GM23338 (cell line): Measurements from ENCODE around the gene SEMA7A. TPM values are rescaled to one million over a fixed set of nuclear protein-coding genes. Genes with fewer than 3 reads are reported as not detected.
A peak's percentile ranks its signal among the peaks of the same experiment; 100 is the strongest.

Experiments used
- ATAC-seq: fragments of 200-7000 bp; cut with Tn5 transposase; 3 replicates; pipeline ENCODE4 v1.9.1; 2020
- DNase-seq: peaks from one replicate; pipeline ENCODE4 v3.0.0-alpha.2; 2015; ENCODE audit warnings: low spot score
- H2AFZ ChIP-seq: fragments of 200-600 bp; sonication (generic); 2 replicates; pipeline ENCODE4 v1.8.0; 2016; ENCODE audit warnings: antibody characterized with exemption, mild to moderate bottlenecking, moderate library complexity
- H3F3A ChIP-seq: fragments of 200-600 bp; sonication (generic); replicated peaks from 2 replicates; pipeline ENCODE4 v1.8.0; 2017; ENCODE audit warnings: antibody characterized with exemption, mixed run types, low read depth
- H3K27ac ChIP-seq: fragments of 200-600 bp; sonication (generic); 2 replicates; pipeline ENCODE4 v1.6.1; 2016; ENCODE audit warnings: low read depth
- H3K27me3 ChIP-seq: fragments of 200-600 bp; sonication (generic); 2 replicates; pipeline ENCODE4 v1.8.0; 2016; ENCODE audit warnings: mild to moderate bottlenecking, mixed run types, moderate library complexity; ENCODE audit not compliant: insufficient read depth
- H3K36me3 ChIP-seq: fragments of 200-600 bp; sonication (generic); 2 replicates; pipeline ENCODE4 v1.8.0; 2016; ENCODE audit warnings: mild to moderate bottlenecking; ENCODE audit not compliant: insufficient read depth
- H3K4me1 ChIP-seq: fragments of 200-600 bp; sonication (generic); 2 replicates; pipeline ENCODE4 v1.8.0; 2016; ENCODE audit warnings: mild to moderate bottlenecking, moderate library complexity; ENCODE audit not compliant: insufficient read depth
- H3K4me2 ChIP-seq: fragments of 200-600 bp; sonication (generic); 2 replicates; pipeline ENCODE4 v1.7.1; 2017; ENCODE audit warnings: mixed run types
- H3K4me3 ChIP-seq: fragments of 200-600 bp; sonication (generic); 2 replicates; pipeline ENCODE4 v1.6.1; 2016; ENCODE audit warnings: mixed run types
- H3K79me2 ChIP-seq: fragments of 200-600 bp; sonication (generic); replicated peaks from 2 replicates; pipeline ENCODE4 v1.8.0; 2017; ENCODE audit warnings: mild to moderate bottlenecking; ENCODE audit not compliant: insufficient read depth
- H3K9me2 ChIP-seq: fragments of 200-600 bp; sonication (generic); 2 replicates; pipeline ENCODE4 v1.8.0; 2017; ENCODE audit not compliant: insufficient read depth
- H4K20me1 ChIP-seq: fragments of 200-600 bp; sonication (generic); replicated peaks from 2 replicates; pipeline ENCODE4 v1.8.0; 2017; ENCODE audit warnings: mild to moderate bottlenecking; ENCODE audit not compliant: insufficient read depth
- H3K27ac Mint-ChIP-seq: 2 replicates; pipeline ENCODE4 v1.8.0; 2020; ENCODE audit warnings: inconsistent platforms, mild to moderate bottlenecking, moderate library complexity, mixed read lengths
- H3K27me3 Mint-ChIP-seq: 3 replicates; pipeline ENCODE4 v1.8.0; 2022; ENCODE audit warnings: low read depth, mild to moderate bottlenecking, moderate library complexity, mixed read lengths, inconsistent platforms; ENCODE audit not compliant: insufficient read depth, poor library complexity
- H3K36me3 Mint-ChIP-seq: 3 replicates; pipeline ENCODE4 v1.8.0; 2021; ENCODE audit warnings: low read depth, mild to moderate bottlenecking, inconsistent platforms, moderate library complexity, mixed read lengths
- H3K4me1 Mint-ChIP-seq: 3 replicates; pipeline ENCODE4 v1.8.0; 2020; ENCODE audit warnings: mild to moderate bottlenecking, inconsistent platforms, mixed read lengths
- H3K4me3 Mint-ChIP-seq: 3 replicates; pipeline ENCODE4 v1.8.0; 2021; ENCODE audit warnings: moderate library complexity, mild to moderate bottlenecking, inconsistent platforms, mixed read lengths
- H3K9me3 Mint-ChIP-seq: 3 replicates; pipeline ENCODE4 v1.8.0; 2020; ENCODE audit warnings: moderate library complexity, mild to moderate bottlenecking, inconsistent platforms, mixed read lengths
- EZH2 ChIP-seq: fragments of 200-600 bp; sonication (generic); IDR thresholded peaks from one replicate; pipeline ENCODE4 v1.8.0; 2017; ENCODE audit warnings: antibody characterized with exemption, mild to moderate bottlenecking, low read depth; ENCODE audit not compliant: unreplicated experiment
- EZH2phosphoT487 ChIP-seq: fragments of 200-600 bp; sonication (generic); IDR thresholded peaks from one replicate; pipeline ENCODE4 v1.8.1; 2018; ENCODE audit warnings: antibody characterized with exemption; ENCODE audit not compliant: unreplicated experiment
- JUNB ChIP-seq: IDR thresholded peaks from one replicate; pipeline ENCODE4 v1.6.1; 2016; ENCODE audit warnings: antibody characterized with exemption; ENCODE audit not compliant: unreplicated experiment
- NANOG ChIP-seq: IDR thresholded peaks from 2 replicates; pipeline ENCODE4 v1.6.1; 2016; ENCODE audit warnings: antibody characterized with exemption, borderline replicate concordance
- POLR2AphosphoS5 ChIP-seq: IDR thresholded peaks from 2 replicates; pipeline ENCODE4 v1.6.1; 2016; ENCODE audit warnings: antibody characterized with exemption, low read depth
- STAT1 ChIP-seq: IDR thresholded peaks from one replicate; pipeline ENCODE4 v1.6.1; 2016; ENCODE audit warnings: antibody characterized with exemption; ENCODE audit not compliant: unreplicated experiment
- ZNF114 ChIP-seq: fragments of 250-450 bp; sonication (Bioruptor Pico); IDR thresholded peaks from 2 replicates; pipeline ENCODE4 v1.5.0; 2020; ENCODE audit warnings: mild to moderate bottlenecking, moderate library complexity
- ZNF331 ChIP-seq: fragments of 250-450 bp; sonication (Bioruptor Pico); IDR thresholded peaks from 2 replicates; pipeline ENCODE4 v1.5.0; 2020; ENCODE audit warnings: low read depth, mild to moderate bottlenecking, moderate library complexity
- polyA plus RNA-seq: library from polyadenylated mRNA; unstranded; fragments of >200 nt; fragmentation: Nextera tagmentation; extraction: Ambion mirVana; gene quantifications from 2 replicates; pipeline ENCODE4 v1.2.1, GENCODE V29; 2016
- total RNA-seq: library from RNA; depleted of rRNA; stranded (reverse); fragments of >200 nt; shearing (Covaris generic); gene quantifications from 2 replicates; pipeline ENCODE4 v1.2.3, GENCODE V29; 2014
- TF ChIP-seq, protein P1 (sequence below), 2 experiments: fragments of 200-600 bp in 1 of 2; sonication (generic) in 1 of 2; conservative IDR thresholded peaks; 2 replicates each; pipeline versions ENCODE4 v1.5.1 to v1.6.1; 2016 to 2017; ENCODE audit warnings: antibody characterized with exemption in 2 of 2, low read depth in 2 of 2, mild to moderate bottlenecking in 2 of 2, moderate library complexity in 1 of 2
- TF ChIP-seq, protein P2 (sequence below): IDR thresholded peaks from 2 replicates; pipeline ENCODE4 v1.6.1; 2016; ENCODE audit warnings: antibody characterized with exemption
- TF ChIP-seq, protein P3 (sequence below): fragments of 250-450 bp; sonication (Bioruptor Pico); IDR thresholded peaks from 2 replicates; pipeline ENCODE4 v1.5.0; 2020; ENCODE audit warnings: mild to moderate bottlenecking, moderate library complexity

SEMA7A gene
- total and polyA plus RNA-seq, 2 experiments from 2014 or later: 2.0 to 14.1 TPM

DNA sequence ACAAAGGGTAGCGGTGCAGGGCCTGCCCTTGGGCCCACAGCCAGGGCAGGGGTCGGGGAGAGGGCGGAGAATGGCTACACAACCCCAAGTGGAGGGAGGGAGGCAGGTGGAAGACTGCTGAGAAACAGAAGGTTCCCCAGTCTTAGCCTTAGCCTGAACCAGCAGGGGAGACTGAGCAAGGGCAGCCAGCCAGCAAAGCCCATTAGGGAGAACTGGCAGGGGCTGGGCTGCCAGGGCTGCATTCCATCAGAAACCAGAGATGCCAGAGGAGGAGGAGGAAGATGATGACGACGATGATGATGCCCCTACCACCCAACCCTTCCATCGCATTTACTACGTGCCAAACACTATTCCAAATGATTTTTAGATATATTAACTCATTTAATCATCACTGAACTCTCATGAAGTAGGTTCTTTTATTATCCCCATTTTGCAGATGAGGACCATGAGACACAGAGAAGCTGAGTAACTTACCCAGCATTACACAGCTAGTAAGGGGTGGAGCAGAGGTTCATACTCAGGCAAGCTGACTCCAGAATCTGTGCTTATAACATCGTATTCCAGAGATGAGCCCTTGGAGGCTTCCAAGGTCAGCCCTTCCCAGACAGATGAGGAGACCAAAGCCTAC, 8.7 kb downstream of the SEMA7A start:
- H4K20me1 ChIP-seq: no peaks in the 10 kb centered on the region; the same call in none of the 2 replicates
- Mint-ChIP-seq H3K4me1 (peaks cover 55% of the 10 kb centered on the region), H3K36me3 (no peaks in the 10 kb centered on the region; the same call in 2 of the 3 replicates), H3K27ac (no peak overlapping the region), H3K9me3 (no peaks in the 10 kb centered on the region), H3K27me3 (peaks cover 5% of the 10 kb centered on the region), H3K4me3 (no peak overlapping the region)
- no peaks in the 10 kb centered on the region for H3K36me3 ChIP-seq
- no peaks in the 10 kb centered on the region for H3K27me3 ChIP-seq
- no peak for ATAC-seq
- no peak overlapping the region for H2AFZ ChIP-seq
- no peak overlapping the region for H3K27ac ChIP-seq
- H3K4me1 ChIP-seq: peaks cover 27% of the 10 kb centered on the region
- TF ChIP-seq JUNB (no peak), ZNF114 (CRISPR knock-in tag) (no peak), ZNF331 (CRISPR knock-in tag) (no peak)
- H3F3A ChIP-seq: no peaks in the 10 kb centered on the region
- peaks cover 16% of the 10 kb centered on the region for H3K79me2 ChIP-seq
- H3K9me2 ChIP-seq: no peaks in the 10 kb centered on the region
- no peak overlapping the region for H3K4me3 ChIP-seq
- no peak for DNase-seq
- H3K4me2 ChIP-seq: no peak overlapping the region

DNA sequence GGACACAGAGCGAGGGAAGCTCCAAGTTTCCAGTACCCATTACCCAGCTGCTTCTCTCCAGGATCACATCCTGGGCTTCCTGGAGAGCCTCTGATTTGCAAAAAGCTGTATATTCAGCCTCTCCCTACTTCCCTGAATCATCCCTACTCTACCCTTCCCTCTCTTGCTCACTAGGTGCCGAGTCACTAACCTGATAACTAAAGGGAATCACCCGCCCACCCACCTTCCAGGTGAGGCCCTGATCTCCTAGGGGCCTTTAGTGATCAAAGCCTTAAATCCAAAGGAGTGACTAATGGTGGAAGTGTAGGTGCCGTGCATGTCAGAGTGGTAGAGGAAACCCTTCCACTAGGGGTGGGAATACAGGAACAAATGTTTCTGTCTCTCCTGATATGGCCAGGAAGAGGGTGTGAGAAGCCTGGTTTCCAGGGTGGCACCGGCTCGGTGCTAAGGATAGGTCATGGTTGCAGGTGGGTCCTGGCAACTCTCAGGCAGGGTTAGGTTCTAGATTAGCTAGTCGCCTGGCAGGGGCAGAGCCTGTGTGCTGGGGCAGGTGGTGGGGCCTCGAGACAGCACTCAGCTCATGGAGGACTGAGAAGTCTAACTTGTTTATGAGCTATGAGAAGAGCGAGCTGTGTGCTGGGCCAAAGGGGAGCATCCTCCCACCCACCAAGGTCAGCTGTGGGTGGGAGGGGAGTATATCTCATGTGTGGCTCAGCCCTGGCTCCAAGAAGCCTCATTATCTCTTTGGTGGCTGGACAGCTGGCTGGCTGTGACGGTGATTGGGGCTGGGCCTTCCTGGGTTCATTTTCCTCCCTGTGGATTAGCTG, 10.1 kb downstream of the SEMA7A start:
- no peaks in the 10 kb centered on the region for H3K9me3 Mint-ChIP-seq
- no peaks in the 10 kb centered on the region for H3K36me3 ChIP-seq
- DNase-seq: no peak
- peak overlapping the region; percentile 48; the same call in 1 of the 2 replicates for H3K4me2 ChIP-seq
- ATAC-seq: peak; percentile 7; the same call in 2 of the 3 replicates
- H3K9me2 ChIP-seq: no peaks in the 10 kb centered on the region
- no peak overlapping the region; the same call in 2 of the 3 replicates for H3K4me3 Mint-ChIP-seq
- no peak overlapping the region for H3K4me3 ChIP-seq
- H4K20me1 ChIP-seq: no peaks in the 10 kb centered on the region; the same call in none of the 2 replicates
- H3F3A ChIP-seq: no peaks in the 10 kb centered on the region
- no peak overlapping the region for H3K27ac ChIP-seq
- H3K27me3 Mint-ChIP-seq: peaks cover 7% of the 10 kb centered on the region
- H3K27me3 ChIP-seq: no peaks in the 10 kb centered on the region
- peaks cover 47% of the 10 kb centered on the region for H3K4me1 Mint-ChIP-seq
- H3K36me3 Mint-ChIP-seq: no peaks in the 10 kb centered on the region; the same call in 2 of the 3 replicates
- no peak overlapping the region for H2AFZ ChIP-seq
- peaks cover 21% of the 10 kb centered on the region for H3K79me2 ChIP-seq
- H3K4me1 ChIP-seq: peaks cover 28% of the 10 kb centered on the region
- H3K27ac Mint-ChIP-seq: peak overlapping the region; percentile 85
- no peak for TF ChIP-seq NANOG
- TF ChIP-seq JUNB: no peak
- TF ChIP-seq ZNF114 (CRISPR knock-in tag): no peak
- TF ChIP-seq, protein P1, sequence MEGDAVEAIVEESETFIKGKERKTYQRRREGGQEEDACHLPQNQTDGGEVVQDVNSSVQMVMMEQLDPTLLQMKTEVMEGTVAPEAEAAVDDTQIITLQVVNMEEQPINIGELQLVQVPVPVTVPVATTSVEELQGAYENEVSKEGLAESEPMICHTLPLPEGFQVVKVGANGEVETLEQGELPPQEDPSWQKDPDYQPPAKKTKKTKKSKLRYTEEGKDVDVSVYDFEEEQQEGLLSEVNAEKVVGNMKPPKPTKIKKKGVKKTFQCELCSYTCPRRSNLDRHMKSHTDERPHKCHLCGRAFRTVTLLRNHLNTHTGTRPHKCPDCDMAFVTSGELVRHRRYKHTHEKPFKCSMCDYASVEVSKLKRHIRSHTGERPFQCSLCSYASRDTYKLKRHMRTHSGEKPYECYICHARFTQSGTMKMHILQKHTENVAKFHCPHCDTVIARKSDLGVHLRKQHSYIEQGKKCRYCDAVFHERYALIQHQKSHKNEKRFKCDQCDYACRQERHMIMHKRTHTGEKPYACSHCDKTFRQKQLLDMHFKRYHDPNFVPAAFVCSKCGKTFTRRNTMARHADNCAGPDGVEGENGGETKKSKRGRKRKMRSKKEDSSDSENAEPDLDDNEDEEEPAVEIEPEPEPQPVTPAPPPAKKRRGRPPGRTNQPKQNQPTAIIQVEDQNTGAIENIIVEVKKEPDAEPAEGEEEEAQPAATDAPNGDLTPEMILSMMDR (conservative IDR thresholded peaks at IDR 0.05; ENCODE audit: low read depth in 2 of 2): no peak
- TF ChIP-seq, protein P2, sequence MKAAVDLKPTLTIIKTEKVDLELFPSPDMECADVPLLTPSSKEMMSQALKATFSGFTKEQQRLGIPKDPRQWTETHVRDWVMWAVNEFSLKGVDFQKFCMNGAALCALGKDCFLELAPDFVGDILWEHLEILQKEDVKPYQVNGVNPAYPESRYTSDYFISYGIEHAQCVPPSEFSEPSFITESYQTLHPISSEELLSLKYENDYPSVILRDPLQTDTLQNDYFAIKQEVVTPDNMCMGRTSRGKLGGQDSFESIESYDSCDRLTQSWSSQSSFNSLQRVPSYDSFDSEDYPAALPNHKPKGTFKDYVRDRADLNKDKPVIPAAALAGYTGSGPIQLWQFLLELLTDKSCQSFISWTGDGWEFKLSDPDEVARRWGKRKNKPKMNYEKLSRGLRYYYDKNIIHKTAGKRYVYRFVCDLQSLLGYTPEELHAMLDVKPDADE: no peak
- TF ChIP-seq STAT1: no peak
- TF ChIP-seq EZH2: no peak
- TF ChIP-seq, protein P3, sequence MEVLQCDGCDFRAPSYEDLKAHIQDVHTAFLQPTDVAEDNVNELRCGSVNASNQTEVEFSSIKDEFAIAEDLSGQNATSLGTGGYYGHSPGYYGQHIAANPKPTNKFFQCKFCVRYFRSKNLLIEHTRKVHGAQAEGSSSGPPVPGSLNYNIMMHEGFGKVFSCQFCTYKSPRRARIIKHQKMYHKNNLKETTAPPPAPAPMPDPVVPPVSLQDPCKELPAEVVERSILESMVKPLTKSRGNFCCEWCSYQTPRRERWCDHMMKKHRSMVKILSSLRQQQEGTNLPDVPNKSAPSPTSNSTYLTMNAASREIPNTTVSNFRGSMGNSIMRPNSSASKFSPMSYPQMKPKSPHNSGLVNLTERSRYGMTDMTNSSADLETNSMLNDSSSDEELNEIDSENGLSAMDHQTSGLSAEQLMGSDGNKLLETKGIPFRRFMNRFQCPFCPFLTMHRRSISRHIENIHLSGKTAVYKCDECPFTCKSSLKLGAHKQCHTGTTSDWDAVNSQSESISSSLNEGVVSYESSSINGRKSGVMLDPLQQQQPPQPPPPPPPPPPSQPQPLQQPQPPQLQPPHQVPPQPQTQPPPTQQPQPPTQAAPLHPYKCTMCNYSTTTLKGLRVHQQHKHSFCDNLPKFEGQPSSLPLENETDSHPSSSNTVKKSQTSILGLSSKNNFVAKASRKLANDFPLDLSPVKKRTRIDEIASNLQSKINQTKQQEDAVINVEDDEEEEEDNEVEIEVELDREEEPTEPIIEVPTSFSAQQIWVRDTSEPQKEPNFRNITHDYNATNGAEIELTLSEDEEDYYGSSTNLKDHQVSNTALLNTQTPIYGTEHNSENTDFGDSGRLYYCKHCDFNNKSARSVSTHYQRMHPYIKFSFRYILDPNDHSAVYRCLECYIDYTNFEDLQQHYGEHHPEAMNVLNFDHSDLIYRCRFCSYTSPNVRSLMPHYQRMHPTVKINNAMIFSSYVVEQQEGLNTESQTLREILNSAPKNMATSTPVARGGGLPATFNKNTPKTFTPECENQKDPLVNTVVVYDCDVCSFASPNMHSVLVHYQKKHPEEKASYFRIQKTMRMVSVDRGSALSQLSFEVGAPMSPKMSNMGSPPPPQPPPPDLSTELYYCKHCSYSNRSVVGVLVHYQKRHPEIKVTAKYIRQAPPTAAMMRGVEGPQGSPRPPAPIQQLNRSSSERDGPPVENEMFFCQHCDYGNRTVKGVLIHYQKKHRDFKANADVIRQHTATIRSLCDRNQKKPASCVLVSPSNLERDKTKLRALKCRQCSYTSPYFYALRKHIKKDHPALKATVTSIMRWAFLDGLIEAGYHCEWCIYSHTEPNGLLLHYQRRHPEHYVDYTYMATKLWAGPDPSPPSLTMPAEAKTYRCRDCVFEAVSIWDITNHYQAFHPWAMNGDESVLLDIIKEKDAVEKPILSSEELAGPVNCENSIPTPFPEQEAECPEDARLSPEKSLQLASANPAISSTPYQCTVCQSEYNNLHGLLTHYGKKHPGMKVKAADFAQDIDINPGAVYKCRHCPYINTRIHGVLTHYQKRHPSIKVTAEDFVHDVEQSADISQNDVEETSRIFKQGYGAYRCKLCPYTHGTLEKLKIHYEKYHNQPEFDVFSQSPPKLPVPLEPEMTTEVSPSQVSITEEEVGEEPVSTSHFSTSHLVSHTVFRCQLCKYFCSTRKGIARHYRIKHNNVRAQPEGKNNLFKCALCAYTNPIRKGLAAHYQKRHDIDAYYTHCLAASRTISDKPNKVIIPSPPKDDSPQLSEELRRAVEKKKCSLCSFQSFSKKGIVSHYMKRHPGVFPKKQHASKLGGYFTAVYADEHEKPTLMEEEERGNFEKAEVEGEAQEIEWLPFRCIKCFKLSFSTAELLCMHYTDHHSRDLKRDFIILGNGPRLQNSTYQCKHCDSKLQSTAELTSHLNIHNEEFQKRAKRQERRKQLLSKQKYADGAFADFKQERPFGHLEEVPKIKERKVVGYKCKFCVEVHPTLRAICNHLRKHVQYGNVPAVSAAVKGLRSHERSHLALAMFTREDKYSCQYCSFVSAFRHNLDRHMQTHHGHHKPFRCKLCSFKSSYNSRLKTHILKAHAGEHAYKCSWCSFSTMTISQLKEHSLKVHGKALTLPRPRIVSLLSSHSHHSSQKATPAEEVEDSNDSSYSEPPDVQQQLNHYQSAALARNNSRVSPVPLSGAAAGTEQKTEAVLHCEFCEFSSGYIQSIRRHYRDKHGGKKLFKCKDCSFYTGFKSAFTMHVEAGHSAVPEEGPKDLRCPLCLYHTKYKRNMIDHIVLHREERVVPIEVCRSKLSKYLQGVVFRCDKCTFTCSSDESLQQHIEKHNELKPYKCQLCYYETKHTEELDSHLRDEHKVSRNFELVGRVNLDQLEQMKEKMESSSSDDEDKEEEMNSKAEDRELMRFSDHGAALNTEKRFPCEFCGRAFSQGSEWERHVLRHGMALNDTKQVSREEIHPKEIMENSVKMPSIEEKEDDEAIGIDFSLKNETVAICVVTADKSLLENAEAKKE: no peak
- TF ChIP-seq POLR2AphosphoS5: no peak
- no peak for TF ChIP-seq EZH2phosphoT487
